Panc1 (cell line): ENCODE data around the gene OVAAL.

Experiments
- POLR2AphosphoS5 ChIP-seq: IDR thresholded peaks from 2 replicates; pipeline ENCODE4 v1.6.1; 2012; ENCODE audit warnings: mild to moderate bottlenecking, low read depth, low read length, moderate library complexity
- SIN3A ChIP-seq: IDR thresholded peaks from 2 replicates; pipeline ENCODE4 v1.6.1; 2012; ENCODE audit warnings: low read depth, mild to moderate bottlenecking, low read length, moderate library complexity, borderline replicate concordance; ENCODE audit not compliant: insufficient read depth
- TCF7L2 ChIP-seq: IDR thresholded peaks from 2 replicates; pipeline ENCODE4 v1.6.1; 2011; ENCODE audit warnings: mild to moderate bottlenecking, low read depth, low read length, inconsistent platforms
- TF ChIP-seq, protein P1 (sequence below): fragments of 450-650 bp; IDR thresholded peaks from 2 replicates; pipeline ENCODE4 v1.5.1; 2017; ENCODE audit warnings: mild to moderate bottlenecking
- TF ChIP-seq, protein P2 (sequence below), 2 experiments: IDR thresholded peaks; 2 replicates each; pipeline ENCODE4 v1.6.1; 2011 to 2012; ENCODE audit warnings: low read depth in 2 of 2, control low read depth in 1 of 2, low read length in 1 of 2, mild to moderate bottlenecking in 1 of 2, moderate library complexity in 1 of 2; ENCODE audit not compliant: insufficient read depth in 1 of 2

DNA sequence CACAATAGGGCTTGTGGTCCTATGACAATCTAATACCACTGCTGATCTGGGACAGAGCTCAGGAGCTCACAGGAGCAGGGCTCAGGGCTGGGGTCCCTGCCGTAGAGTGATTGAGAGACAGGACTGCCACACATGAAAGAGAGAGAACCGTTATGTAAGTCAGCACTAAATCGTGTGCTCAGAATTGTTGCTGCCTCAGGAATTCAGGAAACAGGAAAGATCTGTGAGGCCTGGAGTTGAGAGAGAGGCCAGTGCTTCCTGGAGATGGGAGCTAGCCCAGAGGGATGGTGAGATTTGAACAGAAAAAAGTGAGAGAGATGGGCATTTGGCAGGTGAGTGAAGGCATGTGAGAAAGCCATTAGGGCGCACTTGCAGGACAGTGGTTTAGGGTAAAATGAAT, 38.9 kb upstream of the OVAAL start:
- no peak for TF ChIP-seq POLR2AphosphoS5
- TF ChIP-seq, protein P1, sequence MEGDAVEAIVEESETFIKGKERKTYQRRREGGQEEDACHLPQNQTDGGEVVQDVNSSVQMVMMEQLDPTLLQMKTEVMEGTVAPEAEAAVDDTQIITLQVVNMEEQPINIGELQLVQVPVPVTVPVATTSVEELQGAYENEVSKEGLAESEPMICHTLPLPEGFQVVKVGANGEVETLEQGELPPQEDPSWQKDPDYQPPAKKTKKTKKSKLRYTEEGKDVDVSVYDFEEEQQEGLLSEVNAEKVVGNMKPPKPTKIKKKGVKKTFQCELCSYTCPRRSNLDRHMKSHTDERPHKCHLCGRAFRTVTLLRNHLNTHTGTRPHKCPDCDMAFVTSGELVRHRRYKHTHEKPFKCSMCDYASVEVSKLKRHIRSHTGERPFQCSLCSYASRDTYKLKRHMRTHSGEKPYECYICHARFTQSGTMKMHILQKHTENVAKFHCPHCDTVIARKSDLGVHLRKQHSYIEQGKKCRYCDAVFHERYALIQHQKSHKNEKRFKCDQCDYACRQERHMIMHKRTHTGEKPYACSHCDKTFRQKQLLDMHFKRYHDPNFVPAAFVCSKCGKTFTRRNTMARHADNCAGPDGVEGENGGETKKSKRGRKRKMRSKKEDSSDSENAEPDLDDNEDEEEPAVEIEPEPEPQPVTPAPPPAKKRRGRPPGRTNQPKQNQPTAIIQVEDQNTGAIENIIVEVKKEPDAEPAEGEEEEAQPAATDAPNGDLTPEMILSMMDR = no peak
- TF ChIP-seq, protein P2, sequence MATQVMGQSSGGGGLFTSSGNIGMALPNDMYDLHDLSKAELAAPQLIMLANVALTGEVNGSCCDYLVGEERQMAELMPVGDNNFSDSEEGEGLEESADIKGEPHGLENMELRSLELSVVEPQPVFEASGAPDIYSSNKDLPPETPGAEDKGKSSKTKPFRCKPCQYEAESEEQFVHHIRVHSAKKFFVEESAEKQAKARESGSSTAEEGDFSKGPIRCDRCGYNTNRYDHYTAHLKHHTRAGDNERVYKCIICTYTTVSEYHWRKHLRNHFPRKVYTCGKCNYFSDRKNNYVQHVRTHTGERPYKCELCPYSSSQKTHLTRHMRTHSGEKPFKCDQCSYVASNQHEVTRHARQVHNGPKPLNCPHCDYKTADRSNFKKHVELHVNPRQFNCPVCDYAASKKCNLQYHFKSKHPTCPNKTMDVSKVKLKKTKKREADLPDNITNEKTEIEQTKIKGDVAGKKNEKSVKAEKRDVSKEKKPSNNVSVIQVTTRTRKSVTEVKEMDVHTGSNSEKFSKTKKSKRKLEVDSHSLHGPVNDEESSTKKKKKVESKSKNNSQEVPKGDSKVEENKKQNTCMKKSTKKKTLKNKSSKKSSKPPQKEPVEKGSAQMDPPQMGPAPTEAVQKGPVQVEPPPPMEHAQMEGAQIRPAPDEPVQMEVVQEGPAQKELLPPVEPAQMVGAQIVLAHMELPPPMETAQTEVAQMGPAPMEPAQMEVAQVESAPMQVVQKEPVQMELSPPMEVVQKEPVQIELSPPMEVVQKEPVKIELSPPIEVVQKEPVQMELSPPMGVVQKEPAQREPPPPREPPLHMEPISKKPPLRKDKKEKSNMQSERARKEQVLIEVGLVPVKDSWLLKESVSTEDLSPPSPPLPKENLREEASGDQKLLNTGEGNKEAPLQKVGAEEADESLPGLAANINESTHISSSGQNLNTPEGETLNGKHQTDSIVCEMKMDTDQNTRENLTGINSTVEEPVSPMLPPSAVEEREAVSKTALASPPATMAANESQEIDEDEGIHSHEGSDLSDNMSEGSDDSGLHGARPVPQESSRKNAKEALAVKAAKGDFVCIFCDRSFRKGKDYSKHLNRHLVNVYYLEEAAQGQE (IDR thresholded peaks at IDR 0.05; ENCODE audit: insufficient read depth in 1 of 2, low read depth in 2 of 2, low read length in 1 of 2) = no peak
- no peak for TF ChIP-seq TCF7L2
- TF ChIP-seq SIN3A = no peak
